HCT116 (cell line): ENCODE measurements around the gene HORMAD2.

Experiments used
- EZH2phosphoT487 ChIP-seq: fragments of 200-600 bp; IDR thresholded peaks from 2 replicates; pipeline ENCODE4 v1.6.1; 2018; ENCODE audit warnings: antibody characterized with exemption, borderline replicate concordance
- POLR2A ChIP-seq: IDR thresholded peaks from 2 replicates; pipeline ENCODE4 v1.7.0; 2011; ENCODE audit warnings: borderline replicate concordance; ENCODE audit not compliant: insufficient read depth, insufficient read length; ENCODE audit errors: extremely low read depth
- TF ChIP-seq, protein P1 (sequence below), 3 experiments: fragments of 200-600 bp in 1 of 3; sonication (generic) in 1 of 3; IDR thresholded peaks in 2 of 3; conservative IDR thresholded peaks in 1 of 3; 2 replicates each; pipeline ENCODE4 v1.5.1; 2012 to 2017; ENCODE audit warnings: low read depth in 2 of 3, low read length in 2 of 3, antibody characterized with exemption in 1 of 3, borderline replicate concordance in 1 of 3, control low read depth in 1 of 3, mild to moderate bottlenecking in 1 of 3, mixed read lengths in 1 of 3, mixed run types in 1 of 3, moderate library complexity in 1 of 3; ENCODE audit not compliant: insufficient read depth in 1 of 3

DNA sequence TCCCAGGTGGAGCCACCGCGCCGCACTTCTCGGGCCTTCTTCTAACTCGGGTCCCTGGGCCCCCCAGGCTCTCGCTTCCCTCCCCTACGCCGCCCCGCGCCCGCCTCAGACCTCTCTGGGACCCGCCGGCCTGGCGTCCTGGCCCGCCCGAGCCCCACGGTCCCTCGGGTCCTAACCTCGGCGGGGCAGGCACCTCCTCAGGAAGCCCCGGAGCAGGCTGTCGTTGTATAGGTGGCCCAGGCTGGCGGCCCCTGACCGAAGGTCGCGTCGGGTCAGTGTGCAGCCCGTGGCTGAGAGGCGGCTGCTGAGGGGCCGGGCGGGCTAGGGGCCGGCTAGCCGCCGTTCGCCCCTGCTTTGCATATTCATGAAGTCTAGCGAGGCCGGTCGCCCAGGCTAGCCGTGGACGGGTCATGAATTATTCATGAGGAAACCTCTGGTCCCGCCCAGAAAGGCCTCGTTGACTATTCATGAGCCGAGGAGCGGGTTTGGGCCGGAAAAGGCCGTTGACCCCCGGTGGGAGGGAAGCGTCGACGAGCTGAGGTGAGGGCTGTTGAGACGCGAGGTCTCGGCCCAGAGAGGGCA lies at the start of gene HORMAD2:
- TF ChIP-seq, protein P1, sequence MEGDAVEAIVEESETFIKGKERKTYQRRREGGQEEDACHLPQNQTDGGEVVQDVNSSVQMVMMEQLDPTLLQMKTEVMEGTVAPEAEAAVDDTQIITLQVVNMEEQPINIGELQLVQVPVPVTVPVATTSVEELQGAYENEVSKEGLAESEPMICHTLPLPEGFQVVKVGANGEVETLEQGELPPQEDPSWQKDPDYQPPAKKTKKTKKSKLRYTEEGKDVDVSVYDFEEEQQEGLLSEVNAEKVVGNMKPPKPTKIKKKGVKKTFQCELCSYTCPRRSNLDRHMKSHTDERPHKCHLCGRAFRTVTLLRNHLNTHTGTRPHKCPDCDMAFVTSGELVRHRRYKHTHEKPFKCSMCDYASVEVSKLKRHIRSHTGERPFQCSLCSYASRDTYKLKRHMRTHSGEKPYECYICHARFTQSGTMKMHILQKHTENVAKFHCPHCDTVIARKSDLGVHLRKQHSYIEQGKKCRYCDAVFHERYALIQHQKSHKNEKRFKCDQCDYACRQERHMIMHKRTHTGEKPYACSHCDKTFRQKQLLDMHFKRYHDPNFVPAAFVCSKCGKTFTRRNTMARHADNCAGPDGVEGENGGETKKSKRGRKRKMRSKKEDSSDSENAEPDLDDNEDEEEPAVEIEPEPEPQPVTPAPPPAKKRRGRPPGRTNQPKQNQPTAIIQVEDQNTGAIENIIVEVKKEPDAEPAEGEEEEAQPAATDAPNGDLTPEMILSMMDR (IDR thresholded peaks at IDR 0.05 in 2 of 3, conservative IDR thresholded peaks at IDR 0.05 in 1 of 3; ENCODE audit: borderline replicate concordance in 1 of 3, insufficient read depth in 1 of 3, low read depth in 2 of 3, low read length in 2 of 3): no peak
- TF ChIP-seq EZH2phosphoT487 (no peak), POLR2A (no peak)
